ENCODE results near the gene MPPED2.

MPPED2 gene

DNA sequence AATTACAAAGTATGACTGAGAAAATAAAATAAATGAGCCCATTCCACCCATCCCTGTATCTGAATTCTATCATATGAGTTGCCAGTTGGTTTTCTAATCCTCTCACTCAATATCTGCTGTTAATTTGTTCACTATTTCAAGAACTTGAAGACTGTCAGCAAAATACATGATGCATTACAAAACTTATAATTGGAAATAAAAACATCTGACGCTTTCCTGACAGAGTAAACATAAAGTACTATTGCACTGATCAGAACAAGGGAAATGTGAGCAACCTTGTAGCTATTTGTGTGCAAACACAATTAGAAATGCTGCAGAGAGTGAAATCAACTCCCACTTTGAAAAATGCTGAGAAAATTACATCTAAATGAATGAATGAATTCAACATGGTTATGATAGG is 97.1 kb downstream of the MPPED2 start:
- no peak for DNase-seq (ENCODE audit: low read depth, low spot score)
- H3K27ac ChIP-seq = no peak overlapping the region

DNA sequence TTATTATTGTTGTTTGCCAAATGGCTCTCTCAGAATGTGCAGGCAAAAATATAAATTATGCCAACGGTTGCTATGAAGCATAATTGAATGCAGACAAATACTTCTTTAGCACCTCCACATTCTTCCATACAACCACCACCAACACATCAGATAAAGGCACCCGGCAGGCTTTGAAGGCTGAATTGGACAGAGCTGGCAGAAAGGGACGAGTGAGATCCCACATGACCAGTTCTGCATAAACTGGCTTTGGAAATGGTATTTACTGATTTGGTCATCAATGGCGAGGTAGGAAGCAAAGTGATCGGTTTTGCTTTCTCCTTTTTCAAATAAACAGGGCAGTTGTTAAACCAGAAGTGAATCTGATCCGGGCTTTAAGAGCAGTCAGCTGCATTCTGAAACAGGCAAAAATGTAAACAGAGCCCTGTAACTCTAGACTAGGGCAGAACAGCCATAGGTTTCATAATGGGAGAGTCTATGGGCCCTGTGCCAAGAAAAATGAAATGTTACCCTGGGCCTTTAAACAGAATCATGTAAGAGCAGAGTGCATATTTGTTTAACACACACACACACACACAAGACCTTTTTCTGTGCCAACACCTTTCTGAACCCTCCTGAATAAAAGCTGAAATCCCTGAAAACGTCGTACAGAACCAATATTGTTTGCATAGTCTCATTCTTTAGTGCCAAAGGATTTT is 97.7 kb downstream of the MPPED2 start:
- DNase-seq (ENCODE audit: low read depth, low spot score) = peak; percentile 24
- no peak overlapping the region for H3K27ac ChIP-seq

DNA sequence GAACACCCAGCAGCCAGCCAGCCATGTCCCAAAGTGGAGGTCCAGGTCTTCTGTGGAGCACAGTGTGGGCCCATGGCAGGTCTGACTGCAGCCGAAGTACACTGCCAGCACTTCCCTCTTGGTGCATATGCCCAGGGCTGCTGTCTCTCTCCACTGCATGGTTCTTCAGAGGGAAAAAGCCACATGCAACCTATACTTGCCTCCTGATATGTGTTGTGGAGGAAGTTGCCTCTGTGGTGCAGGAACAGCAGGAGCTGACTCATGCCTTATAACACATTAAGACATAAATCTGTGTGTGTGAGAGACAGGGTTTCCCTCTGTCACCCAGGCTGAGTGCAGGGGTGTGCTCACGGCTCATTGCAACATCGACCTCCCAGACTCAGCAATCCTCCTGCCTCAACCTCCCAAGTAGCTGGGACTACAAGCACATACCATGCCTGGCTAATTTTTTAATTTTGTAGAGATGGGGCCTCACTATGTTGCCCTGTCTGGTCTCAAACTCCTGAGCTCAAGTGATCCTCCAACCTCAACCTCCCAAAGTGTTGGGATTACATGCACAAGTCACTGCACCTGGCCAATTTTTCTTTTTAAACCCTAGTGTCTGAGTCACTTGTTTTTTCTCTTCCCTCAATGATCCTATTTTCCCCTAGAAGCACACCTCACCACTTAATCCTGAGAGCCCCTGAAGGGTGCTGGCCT is 98.8 kb downstream of the MPPED2 start:
- DNase-seq (ENCODE audit: low read depth, low spot score) = peak; percentile 44

DNA sequence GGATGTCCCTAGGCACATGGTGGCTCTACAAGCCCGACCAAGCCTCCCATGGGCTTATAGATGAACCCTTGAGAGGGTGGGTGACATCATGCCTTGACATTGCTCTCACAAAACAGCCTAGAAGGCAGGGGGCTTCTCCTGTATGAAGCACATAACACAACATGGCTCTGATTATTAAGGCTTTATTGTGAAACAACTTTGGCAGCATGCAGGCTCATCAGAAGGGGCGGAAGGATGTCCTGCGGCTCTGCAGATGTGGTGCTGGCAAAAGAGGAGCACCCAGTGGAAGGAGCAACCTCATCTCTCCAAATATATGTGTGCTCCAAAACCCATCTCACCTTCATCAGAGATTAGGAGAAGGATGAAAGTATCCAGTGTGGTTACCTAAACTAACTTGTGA is 100.4 kb downstream of the MPPED2 start:
- H3K27ac ChIP-seq = no peak overlapping the region
- DNase-seq (ENCODE audit: low read depth, low spot score) = no peak

More for the DNA sequence above, 98.8 kb downstream of the MPPED2 start:
- no peak overlapping the region for H3K27ac ChIP-seq

DNA sequence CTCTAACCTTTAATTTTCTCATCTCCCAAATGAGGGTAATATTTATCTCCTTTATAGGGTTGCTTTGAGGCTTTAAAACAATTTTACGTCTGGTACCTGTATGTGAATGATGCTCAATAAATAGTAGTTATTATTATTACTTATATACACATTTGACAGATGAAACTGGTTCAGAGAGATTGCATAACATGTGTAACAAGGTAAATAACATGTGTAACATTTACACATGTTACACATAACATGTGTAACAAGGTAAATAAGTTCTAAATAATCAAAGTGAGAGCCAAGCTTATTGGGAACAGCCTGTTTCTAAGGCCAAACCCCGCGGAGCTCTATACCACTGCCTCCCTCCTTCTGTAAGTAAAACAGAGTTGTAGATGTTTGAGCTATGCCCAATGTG is 100.9 kb downstream of the MPPED2 start:
- no peak overlapping the region for H3K27ac ChIP-seq
- DNase-seq (ENCODE audit: low read depth, low spot score) = no peak

DNA sequence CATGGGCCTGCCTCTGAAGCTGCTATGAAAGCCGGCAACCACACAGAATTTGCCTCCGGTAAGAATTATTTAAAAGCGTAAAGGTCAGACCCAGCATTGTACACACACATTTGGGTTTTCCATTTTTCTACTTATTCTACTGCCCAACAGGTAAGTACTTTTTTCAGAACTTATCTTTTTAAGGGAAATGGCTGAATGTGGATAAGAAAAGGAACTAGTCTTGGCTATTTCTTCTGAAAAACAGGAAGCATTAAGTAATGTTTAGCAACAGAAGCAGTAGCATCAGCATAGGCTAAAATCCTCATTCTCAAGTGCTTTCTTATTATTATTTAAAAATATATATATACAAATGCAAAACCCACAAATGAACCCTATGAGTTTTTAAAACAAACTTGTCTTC is 103.1 kb downstream of the MPPED2 start:
- DNase-seq (ENCODE audit: low read depth, low spot score) = no peak
- no peak overlapping the region for H3K27ac ChIP-seq

DNA sequence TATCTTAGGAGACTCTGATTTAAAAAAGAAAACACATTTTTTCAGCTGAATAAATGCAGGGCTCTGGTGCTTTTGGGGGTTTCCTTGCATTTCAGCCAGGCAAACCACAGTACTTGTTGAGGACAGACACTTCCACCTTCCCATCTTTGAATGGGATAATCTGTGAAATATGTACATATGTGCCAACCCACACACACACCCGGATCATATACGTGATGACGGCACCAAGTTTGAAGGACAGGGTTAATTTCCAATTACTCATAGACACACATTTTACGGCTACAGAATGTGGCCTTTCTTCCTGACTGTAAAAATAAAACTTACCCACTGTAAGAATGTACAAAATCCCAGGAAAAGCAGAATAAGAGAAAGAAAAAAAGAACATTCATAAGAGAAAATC is 104.4 kb downstream of the MPPED2 start:
- DNase-seq (ENCODE audit: low read depth, low spot score) = peak; percentile 2

DNA sequence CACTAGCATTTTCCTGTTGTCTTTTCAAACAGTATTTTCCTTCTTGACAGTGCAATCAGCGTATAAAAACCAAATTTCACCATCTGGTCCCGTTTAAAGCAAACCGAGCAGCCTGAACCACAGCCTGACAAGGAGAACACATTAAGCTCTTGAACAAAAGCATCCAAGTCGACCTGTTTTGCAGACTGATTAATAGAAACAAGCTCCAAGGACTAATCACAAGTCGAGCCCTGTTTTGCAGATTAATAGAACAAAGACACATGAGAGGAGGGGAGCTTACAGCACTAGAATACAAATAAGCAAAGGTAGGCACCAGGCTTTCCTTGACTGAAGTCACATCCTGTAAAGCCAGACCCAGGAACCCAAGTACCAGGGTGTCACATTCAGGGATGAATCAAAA is 104.8 kb downstream of the MPPED2 start:
- no peak overlapping the region for H3K27ac ChIP-seq
- DNase-seq (ENCODE audit: low read depth, low spot score) = no peak

More for the DNA sequence above, 104.4 kb downstream of the MPPED2 start:
- no peak overlapping the region for H3K27ac ChIP-seq

DNA sequence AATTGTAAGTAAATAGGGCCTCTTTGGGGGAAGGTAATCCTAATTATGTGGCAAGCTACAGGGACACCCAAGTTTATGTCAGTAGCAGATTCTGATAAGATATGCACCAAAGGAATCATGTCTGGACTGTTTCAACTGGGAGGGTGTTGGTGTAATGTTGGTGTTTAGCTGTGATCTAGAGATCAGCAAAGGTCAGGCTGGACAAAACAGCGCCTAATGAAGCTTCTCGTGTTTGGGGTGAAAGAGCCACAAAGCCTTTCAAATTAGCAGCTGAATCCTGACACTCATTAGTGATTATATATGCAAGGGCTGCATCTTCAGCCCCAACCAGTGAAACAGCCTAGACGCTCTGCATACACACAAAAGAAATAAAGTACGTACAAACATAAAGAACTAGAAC is 106.3 kb downstream of the MPPED2 start:
- no peak overlapping the region for H3K27ac ChIP-seq

DNA sequence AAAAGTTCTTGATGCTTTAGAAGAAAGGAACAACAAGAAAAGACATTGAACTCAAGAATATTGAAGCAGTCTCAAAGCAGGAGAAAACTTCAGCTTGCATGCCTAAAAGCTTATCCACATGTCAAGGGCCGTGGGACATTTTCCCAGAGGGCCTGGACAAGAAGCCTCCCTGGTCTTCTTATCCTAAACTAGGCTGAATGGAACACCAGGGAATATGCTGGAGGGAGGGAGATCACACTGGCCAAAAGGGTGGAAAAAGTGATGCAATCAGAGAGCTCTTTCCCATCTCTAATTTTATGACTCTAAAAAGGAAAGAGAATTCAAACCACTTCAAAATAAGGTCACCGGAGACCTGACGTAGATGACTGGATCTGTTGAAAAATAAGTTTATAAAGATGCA is 107.2 kb downstream of the MPPED2 start:
- DNase-seq (ENCODE audit: low read depth, low spot score) = no peak

More for the DNA sequence above, 106.3 kb downstream of the MPPED2 start:
- no peak for DNase-seq (ENCODE audit: low read depth, low spot score)

DNA sequence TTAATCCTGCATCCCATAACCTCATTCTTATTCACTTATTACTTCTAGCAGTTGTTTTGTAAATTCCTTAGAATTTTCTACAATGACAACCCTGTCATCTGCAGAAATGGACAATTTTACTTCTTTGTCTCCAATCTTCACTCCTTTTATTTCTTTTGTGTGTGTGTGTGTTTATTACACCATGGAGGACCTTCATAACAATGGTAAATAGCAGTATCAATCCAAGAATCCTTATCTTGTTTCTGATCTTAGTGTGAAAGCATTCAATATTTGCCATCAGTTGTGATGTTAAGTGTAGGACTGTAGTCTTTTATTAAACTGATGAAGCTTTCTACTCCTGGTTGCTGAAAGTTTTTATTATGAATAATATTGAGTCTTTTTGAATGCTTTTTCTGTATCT is 109.1 kb downstream of the MPPED2 start:
- no peak for DNase-seq (ENCODE audit: low read depth, low spot score)
- H3K27ac ChIP-seq = no peak overlapping the region

More for the DNA sequence above, 107.2 kb downstream of the MPPED2 start:
- H3K27ac ChIP-seq = no peak overlapping the region

DNA sequence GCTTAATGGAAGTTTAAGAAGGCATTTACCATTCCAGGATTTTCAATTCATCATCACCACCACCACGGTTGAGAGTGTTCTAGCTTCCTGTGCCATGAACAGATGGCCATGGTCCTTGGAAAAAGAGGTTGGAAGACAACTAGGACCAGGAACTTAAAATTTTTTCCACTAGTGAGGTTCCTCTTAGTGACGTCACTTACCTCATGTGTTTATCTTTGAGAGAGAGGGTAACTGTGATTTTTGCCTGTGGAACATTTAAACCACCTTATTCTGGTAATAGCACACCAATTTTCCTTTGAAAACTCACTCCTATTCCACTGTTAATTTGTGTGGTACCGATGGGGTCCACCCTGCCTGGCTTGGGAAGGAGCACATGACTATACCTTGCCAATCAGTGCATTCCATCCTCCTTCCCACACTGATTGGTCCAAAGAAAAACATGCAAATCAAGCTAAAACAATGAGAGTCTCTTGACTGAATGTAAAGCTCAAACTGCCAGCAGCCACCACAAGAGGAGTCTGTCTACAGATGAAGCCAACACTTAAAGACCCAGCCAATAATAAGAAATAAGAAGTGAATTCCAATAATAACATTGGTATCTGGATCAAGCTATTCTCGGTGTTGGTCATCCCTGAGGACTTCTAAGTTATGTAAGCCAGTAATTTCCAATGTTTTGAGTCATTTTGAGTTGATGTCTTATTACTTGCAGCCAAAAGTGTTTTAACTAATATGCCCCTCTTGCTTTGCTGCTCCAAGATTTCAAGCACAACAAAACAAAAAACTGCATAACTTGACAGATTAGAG is 111.8 kb downstream of the MPPED2 start:
- DNase-seq (ENCODE audit: low read depth, low spot score) = no peak
- no peak overlapping the region for H3K27ac ChIP-seq

DNA sequence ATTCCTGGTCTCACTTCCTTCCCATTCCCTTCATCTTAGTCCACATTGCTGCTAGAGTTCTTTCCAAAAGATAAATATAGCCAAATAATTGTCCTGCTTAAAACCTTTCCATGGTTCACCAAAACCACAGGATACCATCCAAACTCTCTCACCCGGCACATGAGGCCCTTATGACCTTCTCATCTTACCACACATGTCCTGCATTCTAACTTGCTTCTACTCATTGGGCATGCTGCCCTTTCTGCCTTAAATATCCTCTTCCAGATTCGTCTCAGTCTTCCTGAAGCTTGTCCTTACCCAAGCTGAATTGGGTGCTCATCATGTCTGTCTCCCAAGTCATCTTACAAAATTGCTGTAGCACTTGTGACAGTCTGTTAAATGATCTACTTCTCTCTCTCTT is 114.9 kb downstream of the MPPED2 start:
- no peak for DNase-seq (ENCODE audit: low read depth, low spot score)
- H3K27ac ChIP-seq = no peak overlapping the region

DNA sequence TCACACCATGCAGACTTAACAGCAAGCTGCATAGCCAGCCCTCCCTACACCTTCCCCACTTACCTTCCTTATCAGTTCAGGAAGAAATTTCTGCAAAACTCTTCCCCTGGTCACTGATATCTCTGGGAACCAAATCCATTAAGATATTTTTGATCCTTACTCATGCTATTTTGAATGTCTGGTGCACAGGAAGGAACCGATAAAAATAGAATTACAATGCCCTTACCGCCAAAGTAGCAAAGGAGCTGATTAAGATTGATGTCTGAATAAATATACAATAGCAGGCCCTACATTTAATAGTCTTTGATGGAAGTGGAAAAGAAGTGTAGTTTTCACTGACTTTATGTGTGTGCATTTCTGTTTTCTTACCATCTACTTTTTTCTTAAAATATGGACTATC is 117.3 kb downstream of the MPPED2 start:
- H3K27ac ChIP-seq = no peak overlapping the region
- no peak for DNase-seq (ENCODE audit: low read depth, low spot score)

DNA sequence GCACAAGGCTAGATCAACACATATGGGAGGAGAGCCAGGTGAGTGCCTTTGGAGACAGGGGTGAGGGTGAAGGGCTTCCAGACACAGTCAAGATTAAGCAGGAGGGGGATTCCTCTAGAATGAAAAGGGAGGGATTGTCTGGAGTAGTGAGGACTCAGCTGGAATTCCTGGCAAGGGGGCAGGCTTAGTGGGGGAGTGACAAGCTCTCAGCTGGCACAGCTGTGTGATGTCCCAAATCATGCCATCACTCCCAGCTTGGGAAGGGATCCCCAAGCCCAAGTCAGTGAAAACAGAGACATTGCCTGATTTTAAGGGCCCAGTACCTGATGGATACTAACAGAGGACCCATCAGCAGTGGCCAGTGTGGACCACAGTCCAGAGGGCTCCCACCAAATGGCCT is 119.0 kb downstream of the MPPED2 start:
- H3K27ac ChIP-seq = no peak overlapping the region

DNA sequence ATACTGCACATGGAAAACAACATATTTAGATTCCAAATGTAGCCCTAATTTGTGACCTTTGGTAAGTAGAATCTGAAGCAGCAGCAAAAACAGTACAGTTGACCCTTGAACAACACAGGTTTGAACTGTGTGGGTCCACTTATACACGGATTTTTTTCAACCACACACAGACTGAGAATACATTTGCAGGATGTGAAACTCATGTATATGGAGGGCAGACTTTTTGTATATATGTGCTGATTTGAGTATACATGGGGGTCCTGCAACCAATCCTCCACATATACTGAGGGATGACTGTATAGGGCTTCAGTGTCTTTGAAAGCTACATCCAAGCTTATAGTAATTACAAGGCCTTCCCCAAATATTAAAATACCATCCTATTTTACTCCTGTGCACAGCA is 120.5 kb downstream of the MPPED2 start:
- DNase-seq (ENCODE audit: low read depth, low spot score) = no peak
- H3K27ac ChIP-seq = no peak overlapping the region

More for the DNA sequence above, 119.0 kb downstream of the MPPED2 start:
- DNase-seq (ENCODE audit: low read depth, low spot score) = no peak

DNA sequence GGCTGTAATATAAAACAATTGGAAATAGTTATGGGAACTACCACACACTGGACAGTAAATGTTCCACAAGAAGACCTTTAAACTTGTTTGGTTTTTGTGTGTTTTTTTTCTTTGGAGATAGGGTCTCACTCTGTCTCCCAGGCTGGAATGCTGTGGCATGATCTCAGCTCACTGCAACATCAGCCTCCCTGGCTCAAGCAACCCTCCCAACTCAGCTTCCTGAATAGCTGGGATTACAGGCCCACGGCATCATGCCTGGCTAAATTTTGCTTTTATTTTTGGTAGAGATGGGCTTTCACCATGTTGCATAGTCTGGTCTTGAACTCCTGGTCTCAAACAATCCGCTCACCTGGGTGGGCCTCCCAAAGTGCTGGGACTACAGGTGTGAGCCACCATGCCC is 121.0 kb downstream of the MPPED2 start:
- H3K27ac ChIP-seq = no peak overlapping the region
- no peak for DNase-seq (ENCODE audit: low read depth, low spot score)

DNA sequence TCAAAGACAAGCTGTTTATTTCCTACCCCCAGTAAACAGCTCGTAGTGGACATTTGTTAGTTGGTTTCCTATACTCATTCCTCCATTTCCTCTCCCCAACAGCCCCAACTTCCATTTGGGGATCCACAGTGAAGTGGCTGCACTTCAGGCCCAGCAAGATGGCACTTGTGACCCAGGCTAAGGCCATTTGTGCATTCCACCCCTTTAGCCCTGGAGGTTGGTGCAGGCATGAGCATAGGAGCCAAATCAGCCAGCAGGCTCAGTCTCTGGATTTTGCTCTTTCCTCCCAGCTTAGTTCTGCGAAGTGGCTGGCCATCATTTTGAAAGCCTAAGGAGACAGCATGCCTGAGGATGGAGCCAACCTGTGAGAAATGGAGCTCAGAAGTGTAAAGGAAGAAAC is 122.9 kb downstream of the MPPED2 start:
- no peak for DNase-seq (ENCODE audit: low read depth, low spot score)
- no peak overlapping the region for H3K27ac ChIP-seq

DNA sequence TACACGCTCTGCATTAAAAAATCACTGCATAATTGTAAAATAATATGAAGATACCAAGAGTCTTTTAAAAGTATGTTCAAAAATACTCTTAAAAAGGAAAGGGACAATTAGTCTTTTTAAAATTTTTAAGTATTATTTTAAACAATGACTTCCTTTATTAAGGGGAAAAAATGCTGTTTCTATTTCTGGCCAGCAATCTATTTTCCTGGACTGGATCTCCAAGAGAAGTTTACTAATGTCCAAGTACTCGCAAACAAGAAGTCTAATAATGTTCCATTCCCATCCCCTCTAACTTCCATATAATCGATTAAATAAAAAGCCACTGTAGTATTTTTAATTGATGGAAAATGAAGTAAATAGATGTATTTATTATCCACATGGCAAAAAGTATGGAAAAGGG is 123.7 kb downstream of the MPPED2 start:
- no peak overlapping the region for H3K27ac ChIP-seq
- no peak for DNase-seq (ENCODE audit: low read depth, low spot score)

DNA sequence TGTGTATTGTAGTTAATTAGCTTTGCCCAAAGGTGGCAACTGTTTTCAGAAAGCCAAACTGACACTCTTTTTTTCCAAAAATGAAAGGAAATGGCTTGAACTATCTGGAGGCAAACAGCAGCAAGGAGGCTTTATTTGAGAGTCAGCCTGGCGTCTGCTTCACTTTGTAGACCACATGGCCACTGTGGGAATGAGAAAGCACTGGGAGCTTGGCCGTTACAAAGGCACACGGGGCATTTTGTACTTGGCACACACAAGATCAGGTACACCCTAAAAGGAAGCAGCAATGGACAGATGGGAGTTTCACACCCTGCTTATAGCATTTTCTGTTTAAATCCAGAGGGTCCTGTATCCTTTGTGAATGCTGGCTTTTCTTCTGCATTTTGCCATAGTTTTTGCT is 126.3 kb downstream of the MPPED2 start:
- no peak for DNase-seq (ENCODE audit: low read depth, low spot score)
- no peak overlapping the region for H3K27ac ChIP-seq

DNA sequence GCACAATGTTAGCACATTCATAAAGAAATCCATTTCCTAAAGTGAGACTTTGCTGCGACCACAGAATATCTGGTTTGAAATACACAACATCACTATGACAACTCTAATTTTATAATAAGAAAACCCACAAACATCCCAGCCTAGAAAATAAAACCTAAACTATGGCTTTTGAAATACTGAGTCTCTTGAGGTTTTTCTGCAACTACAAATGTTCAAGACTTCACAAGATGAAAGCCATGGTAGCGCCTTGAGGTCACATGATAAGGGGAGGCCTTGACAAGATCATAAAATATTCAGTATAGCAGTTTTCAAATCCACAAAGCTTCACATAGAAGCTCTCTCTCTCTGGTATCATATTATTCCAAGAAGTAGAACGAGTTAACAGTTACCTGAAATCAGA is 126.8 kb downstream of the MPPED2 start:
- no peak for DNase-seq (ENCODE audit: low read depth, low spot score)
- no peak overlapping the region for H3K27ac ChIP-seq

All from epithelial cell of prostate (primary cell).